GM18498 (cell line): ENCODE results near the gene EXOC3L1.

Source experiments
- ATAC-seq: cut with Tn5 transposase; IDR thresholded peaks from one replicate; pipeline ENCODE4 v1.9.1; 2021; ENCODE audit warnings: mild to moderate bottlenecking, moderate library complexity; ENCODE audit not compliant: unreplicated experiment

The EXOC3L1 gene

DNA sequence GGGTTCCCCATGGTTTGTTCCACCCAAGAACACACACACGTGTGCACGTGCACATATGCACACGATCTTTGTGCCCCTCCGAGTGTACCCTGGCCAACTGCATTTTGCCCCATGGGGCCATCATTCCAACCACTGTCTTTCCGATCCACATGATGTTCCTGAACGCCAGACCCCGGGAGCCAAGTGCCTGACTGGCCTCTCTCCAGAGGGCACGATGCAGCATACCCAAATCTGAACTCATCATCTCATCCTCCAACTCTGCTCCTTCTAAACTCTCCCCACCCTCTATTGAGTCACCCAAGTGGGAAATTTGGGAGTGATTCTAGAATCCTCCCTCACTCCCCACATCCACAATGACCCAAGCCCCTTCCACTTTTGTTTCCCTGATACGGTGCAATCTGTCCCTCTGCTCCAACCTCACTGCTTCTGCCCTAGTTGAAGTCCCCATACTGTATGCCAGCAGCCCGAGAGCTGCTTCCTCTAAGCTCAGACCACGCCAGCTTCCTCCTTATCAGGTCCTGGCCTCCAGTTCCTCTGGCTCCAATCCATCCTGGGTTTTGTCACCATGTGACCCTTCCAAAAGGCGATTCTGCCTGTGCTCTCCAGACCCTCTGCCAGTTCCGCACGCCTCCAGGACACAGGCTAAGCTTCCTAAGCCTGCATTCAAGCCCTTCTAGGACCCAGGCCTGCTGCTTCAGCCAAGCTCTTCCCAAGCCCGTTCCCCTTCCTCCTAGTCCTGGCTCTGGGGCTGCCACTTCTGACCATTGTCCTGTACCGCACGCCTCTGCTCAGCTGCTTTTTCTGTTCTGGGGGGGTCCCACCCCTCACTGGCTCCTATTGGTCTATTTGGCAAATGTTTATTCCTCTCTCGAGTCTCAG lies 26.9 kb upstream of the EXOC3L1 start:
- no peak for ATAC-seq

DNA sequence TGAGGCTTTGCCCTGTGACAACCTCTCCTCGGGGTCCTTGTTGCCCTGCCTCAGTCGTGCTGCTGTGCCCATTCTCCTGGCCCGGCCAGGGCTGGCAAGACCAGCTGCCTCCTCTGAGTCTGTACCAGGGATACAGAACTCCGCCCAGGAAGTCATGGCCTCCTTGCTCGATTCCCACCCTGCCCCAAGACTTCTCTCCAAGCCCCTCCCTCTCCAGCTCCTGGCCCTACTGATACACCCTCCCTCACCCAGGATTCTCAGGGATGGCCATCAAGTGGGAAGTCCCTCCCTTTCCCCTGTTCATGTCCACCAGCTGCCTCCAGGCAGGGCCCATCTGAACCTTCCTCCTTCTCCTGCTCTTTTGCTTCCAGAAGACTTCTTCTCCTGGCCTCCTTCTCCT lies 25.8 kb upstream of the EXOC3L1 start:
- no peak for ATAC-seq

DNA sequence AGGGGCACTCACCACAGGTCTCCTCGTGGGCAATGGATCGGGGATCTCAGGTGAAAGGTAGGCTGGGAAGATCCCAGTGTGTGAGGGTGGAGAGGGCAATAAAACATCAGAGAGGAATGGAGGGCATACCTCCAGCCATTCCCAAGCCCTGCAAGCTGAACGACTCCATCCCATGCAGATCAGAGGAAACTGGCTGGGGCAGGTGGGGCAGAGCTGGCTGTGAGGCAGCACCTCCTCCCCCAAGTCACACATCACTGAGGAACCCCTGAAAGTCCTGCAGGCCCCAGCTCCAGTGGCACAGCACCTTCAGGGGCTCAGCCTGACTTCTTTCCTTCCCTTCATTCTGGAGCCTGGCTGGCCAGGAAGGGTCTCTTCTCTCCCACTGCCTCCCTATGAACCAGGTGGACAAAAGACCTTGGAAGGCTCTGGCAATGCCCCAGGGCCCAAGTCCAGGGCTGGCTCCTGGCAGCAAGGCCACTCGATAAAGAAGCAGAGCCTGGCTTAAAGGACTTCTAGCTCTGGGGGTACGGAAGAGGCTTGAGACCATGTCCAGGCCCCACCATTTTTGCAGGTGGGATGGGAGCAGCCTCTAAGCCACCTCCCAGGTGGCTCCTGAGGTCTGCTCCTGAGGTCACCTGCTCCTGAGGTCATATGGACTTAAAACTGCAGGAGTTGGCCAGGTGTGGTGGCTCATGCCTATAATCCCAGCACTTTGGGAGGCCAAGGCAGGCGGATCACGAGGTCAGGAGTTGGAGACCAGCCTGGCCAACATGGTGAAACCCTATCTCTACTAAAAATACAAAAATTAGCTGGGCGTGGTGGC lies 23.5 kb upstream of the EXOC3L1 start:
- ATAC-seq = no peak

DNA sequence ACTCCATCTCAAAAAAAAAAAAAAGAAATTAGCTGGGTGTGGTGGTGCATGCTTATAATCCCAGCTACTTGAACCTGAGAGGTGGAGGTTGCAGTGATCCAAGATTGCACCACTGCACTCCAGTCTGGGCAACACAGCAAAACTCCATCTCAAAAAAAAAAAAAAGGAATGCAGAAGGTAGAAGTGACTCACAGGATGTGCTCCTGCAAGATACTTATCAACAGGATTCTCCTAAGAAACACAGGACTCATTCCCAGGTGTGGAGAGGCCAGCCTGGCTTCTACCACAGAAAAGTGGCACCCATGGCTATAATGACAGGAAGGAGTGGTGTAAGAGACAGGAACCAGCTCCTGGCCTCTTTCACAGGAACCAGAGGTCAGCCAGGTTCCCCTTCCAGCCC lies 22.8 kb upstream of the EXOC3L1 start:
- ATAC-seq = no peak

DNA sequence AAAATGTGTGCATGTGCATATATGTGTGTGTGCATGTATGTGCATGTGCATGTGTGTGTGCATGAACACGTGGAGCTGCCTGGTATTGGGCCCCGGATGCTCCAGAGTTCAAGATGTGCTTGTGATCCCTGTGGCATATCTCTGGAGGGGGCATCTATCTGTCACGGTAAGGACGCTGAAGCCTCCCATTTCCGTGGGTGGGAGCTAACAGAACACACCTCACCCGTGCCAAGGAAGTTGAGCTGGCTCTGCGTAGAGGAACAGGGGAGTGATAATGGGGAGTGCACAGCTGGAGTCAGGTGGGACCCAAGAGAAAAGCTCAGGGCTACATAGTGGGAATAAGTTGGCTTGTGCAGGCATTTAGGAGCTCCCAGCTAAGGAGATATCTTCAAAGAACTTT lies 21.7 kb upstream of the EXOC3L1 start:
- ATAC-seq = no peak

DNA sequence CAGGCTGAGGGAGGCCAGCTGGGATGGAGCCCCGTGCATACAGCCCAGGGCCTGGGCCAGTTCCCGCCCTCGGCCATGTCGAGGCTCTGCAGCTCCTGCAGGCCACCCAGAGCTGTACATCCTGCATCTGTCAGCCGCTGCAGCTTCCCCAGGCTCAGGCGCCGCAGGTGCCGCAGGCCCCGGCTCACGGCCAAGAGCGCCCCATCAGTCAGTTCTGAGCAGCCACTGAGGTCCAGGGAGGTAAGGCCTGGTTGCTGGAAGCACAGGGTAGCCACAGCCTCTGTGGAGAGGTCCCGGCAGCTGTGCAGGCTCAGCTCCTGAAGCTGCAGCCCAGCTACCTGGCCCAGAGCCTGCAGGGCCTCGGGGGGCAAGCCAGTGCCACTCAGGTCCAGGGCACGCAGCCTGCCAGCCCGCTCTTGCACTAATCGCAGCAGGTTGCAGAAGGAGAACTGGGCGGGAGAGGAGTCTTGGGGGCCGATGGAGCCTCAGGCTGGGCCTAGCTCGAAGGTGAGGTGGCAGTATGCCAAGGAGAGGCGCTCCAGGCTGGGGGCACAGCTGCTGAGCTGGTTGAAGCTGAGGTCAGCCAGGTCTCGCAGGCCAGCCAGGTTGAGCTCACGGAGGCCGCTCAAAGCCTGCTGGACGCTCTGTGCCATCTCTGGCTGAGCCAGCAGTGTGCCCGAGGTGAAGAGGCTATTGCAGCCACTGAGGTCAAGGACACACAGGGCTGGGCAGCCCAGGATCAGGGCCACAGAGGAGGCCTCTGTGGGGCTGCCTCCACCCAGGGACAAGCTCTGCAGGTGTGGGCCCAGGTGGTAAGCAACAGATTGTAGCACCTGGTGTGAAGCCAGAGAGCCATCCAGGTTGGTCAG lies 20.4 kb upstream of the EXOC3L1 start:
- ATAC-seq = no peak

DNA sequence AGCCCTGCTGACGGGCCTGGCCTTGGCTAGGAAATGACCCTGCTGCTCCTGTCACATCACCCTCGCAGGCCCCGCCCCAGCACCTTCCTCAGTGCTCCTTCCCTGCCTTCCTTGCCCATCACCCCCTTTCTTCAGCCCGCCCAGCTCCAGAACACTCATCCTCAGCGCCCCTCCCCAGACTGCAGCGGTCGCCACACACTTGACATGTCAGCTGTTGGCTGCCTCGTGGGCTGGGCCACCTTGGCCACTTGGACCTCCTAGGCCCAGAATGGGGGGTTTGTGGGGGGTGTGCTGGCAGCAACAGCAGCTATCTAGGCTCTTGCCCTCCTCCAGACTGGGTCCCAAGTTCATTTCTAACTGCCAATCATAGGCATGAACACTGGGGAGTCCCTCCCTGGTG lies 19.6 kb upstream of the EXOC3L1 start:
- ATAC-seq = no peak

DNA sequence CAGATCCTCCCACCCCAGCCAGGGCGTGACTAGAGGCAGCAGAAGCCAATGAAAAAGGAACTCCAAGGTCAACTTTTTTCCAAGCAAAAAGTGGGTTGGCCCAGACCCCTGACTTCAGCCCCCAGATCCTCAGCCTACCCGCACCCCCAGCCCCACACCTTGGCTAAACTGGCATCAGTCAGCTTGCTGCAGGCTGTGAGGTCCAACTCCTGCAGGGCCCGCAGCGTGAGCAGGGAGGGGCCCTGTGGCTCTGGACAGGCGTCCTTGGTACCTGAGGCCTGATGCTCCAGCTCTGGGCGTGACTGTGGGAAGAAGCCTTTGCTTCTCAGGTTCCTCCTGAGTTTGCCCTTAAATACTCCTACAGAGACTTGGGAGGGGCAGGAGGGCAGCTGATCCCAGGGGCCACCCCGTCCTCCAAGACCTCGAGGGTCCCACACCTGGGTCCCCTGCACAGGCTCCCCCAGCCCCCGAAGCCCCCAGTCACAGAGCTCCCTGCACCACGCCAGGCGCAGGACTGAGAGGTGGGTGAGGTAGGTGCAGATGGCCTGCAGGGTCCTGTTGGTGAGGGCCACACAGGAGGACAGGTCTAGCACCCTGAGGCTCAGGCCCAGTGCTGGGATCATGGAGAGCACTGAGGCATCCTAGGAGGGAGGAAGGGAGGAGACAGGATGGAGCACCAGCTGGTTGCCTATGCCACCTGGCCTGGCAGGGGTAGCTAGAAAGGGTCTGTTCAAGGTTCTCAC lies 18.4 kb upstream of the EXOC3L1 start:
- ATAC-seq = no peak

DNA sequence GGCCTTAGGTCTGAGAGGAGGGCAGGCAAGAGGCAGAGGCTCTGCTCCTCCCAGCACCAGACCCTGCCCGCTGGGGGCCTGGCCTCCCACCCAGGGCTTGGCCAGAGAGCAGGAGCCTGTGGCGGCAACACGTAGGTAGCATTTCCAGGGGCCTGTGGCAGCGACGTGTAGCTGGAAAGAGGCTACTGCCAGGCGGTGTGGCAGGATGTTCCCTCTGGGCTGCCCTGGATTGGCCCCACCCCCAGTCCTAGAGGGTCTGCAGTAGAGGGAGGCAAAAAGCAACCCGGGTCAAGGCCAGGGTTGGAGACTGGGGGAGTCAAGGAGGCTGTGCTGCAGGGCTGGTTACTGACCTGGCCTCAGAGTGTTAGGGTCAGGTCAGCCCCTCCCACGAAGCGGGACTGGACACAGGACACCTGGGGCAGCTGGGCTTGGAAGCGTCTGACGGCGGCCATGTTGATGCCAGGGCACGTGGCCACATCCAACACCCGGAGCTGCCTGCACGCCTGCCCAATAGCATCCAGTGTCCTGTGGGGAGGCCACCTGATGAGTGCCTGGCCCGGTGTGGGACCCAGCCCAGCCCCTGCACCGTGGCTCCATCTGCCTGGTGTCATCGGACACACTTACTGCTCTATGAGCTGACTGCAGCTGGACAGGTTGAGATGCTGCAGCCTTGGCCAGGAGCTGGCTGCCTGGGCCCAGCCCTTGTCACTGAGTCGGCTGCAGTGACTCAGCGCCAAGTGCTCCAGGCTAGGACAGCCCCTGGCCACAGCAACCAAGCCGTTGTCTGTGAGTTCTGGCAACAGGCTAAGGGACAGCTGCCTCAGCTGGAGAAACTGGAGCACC lies 17.5 kb upstream of the EXOC3L1 start:
- no peak for ATAC-seq

DNA sequence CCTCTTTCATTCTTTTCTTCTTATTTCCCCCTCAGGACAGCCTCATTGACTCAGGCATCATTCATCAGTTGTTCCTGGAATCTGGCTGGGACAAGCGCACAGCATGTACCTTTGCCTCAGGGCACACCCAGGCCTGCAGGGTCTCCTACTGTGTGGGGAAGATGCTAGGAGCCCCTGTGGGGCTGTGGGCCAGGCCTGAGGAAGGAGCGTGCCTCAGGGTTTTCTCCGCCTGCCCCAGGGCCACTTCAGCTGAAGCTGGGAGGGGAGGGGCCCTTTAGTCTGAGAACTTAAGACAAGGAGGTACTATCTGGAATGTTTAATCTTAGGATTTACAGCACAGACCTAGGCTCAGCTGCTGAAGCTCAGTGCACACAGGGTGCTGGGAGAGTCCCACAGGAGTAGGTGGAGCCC lies 16.9 kb upstream of the EXOC3L1 start:
- ATAC-seq = no peak

DNA sequence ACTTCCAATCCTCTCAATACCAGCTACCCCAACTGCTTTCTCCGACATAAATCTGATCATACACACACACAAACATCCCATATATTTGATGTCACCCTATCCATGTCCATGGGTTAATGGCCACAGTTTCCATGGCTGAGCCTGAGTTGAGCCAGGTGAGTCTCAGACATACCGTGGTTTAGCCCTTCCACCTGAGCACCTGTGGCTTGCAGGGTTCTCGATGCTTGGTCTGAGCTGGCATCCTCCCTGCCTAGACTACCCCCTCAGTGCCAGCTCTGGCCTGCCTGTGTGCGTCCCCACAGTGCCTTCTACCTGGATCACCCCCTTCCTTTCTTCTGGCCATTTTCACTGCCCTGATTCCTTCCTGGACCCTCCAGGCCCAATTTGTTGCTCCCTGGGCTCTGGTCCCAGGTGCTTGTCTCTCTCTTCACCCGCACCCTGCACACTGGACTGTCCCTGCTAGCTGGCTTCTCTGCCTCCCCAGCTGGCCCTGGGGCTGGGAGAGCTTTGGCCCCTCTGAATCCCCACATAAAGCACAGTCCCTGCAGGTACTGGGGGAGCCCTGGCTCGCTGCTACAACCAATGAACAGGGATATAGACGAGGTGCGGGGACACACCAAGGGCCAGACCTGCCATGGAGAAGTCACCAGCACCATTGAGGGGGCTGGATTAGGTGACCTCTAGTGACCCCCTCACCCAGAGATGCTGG lies 16.3 kb upstream of the EXOC3L1 start:
- no peak for ATAC-seq

DNA sequence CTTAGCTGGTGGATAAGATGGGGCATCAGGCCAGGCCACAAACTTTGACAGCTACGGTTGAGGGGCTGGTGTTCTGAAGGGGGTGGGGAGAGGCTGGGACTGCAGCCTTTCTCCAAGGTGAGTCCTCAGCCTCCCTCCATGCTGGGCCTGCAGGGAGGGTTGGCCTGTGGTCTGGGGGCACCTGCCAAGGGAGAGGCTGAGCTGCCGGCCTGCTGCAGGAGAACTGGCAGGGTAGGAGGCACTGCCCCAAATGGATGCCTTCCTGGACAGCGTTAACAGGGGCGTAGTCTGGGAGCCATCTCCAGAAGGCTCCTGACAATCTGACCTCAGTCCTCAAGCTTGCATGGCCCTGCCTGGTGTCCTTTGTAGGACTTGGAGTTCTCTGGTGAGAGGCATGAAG lies 14.1 kb upstream of the EXOC3L1 start:
- ATAC-seq = no peak

DNA sequence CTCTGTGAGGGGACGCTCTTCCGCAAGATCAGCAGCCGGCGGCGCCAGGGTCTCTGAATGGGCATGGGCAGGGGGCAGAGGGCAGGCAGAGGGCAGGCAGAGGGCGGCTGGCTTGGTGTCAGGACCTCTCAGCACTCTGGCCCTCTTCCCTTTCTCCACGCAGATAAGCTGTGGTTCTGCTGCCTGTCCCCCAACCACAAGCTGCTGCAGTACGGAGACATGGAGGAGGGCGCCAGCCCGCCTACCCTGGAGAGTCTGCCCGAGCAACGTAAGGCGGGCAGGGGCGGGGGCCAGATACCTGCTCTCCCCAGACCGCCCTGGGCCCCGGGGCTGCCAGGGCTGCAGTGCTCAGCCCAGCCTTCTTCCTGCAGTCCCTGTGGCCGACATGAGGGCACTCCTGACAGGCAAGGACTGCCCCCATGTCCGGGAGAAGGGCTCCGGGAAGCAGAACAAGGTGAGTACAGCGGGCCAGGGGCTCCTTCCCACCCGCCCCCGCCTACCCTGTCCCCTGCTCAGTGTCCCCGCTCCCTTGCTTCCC lies 13.1 kb upstream of the EXOC3L1 start:
- ATAC-seq = no peak

DNA sequence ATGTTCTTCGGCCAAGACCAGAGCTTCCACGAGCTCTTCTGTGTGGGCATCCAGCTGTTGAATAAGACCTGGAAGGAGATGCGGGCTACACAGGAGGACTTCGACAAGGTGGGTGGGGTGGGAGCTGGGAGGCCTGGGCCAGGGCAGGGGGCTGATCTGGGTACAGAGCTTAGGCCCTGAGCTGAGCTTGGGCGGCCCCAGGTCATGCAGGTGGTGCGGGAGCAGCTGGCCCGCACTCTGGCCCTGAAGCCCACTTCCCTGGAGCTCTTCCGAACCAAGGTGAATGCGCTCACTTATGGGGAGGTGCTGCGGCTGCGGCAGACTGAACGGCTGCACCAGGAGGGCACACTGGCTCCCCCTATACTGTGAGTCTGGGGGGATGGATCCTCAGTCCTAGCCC lies 12.5 kb upstream of the EXOC3L1 start:
- ATAC-seq = no peak

DNA sequence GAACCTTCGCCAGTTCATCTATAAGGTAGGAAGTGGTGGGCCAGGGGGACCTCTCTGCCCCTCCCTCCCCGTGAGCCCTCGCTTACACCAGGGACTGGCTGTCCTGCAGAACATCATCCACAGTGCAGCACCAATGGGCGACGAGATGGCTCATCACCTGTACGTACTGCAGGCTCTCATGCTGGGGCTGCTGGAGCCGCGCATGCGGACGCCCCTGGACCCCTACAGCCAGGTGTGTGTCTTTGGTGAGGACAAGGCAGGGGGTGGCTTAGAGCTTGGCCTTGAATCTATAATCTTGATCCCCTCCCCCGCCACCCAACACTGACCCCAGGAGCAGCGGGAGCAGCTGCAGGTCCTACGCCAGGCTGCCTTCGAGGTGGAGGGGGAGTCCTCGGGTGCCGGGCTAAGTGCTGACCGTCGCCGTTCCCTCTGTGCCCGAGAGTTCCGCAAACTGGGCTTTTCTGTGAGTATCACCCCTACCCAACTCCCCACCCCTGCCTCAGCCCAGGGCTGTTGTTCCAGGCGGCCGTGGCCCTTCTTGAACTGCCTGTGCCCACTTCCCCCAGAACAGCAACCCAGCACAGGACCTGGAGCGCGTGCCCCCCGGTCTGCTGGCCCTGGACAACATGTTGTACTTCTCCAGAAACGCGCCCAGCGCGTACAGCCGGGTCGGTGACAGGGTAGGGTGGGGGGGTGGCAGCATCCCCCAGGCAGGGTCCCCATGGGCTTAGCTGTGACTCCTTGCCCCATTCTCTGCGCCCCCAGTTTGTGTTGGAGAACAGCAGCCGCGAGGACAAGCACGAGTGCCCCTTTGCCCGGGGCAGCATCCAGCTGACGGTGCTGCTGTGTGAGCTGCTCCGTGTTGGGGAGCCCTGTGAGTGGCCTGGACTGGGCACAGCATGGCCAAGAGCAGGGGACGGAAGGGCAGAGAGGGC lies 11.7 kb upstream of the EXOC3L1 start:
- no peak for ATAC-seq

DNA sequence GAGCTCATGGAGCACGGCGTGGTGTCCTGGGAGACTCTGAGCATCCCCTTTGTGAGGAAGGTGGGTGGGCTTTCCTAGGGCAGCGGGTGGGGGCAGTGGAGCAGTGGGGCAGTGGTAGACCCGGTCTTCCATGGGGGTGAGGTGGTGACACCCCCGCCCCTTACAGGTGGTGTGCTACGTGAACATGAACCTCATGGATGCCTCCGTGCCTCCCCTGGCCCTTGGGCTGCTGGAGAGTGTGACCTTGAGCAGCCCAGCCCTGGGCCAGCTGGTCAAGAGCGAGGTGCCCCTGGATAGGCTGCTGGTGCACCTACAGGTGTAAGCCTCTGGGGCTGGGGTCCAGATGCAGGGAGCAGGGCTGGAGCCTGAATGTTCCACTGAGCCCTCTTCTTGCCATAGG lies 10.6 kb upstream of the EXOC3L1 start:
- ATAC-seq = no peak

DNA sequence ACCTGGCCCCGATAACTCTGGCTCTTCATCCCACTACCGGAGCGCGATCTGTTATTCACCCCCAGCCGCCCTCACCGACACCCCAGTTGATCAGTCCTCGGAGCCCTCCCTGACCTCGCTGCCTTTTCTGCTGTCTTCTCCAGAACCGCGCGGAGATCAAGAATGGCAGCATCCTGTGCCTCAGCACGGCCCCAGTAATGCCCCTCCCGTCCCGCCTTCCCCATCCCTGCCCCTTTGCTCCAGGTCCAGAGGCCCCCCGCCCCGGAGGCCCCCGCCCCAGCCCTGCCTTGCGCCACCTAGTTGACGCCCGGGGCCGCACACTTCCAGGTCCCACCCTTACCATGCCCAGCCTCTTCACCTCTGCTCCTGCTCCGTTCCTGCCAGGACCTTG lies 9.9 kb upstream of the EXOC3L1 start:
- no peak for ATAC-seq
